NCI-H128 (cell line): ENCODE results near the gene HSPB1.
"Not testable (repeated sequence)": the region's sequence is repeated elsewhere in the genome, so short reads cannot be mapped to it uniquely, and the experiment has no call there.

Experiments
- DNase-seq: peaks from one replicate; lab custom pipeline; 2025; ENCODE audit not compliant: unreplicated experiment; lab: John Stamatoyannopoulos, UW

The HSPB1 gene

DNA sequence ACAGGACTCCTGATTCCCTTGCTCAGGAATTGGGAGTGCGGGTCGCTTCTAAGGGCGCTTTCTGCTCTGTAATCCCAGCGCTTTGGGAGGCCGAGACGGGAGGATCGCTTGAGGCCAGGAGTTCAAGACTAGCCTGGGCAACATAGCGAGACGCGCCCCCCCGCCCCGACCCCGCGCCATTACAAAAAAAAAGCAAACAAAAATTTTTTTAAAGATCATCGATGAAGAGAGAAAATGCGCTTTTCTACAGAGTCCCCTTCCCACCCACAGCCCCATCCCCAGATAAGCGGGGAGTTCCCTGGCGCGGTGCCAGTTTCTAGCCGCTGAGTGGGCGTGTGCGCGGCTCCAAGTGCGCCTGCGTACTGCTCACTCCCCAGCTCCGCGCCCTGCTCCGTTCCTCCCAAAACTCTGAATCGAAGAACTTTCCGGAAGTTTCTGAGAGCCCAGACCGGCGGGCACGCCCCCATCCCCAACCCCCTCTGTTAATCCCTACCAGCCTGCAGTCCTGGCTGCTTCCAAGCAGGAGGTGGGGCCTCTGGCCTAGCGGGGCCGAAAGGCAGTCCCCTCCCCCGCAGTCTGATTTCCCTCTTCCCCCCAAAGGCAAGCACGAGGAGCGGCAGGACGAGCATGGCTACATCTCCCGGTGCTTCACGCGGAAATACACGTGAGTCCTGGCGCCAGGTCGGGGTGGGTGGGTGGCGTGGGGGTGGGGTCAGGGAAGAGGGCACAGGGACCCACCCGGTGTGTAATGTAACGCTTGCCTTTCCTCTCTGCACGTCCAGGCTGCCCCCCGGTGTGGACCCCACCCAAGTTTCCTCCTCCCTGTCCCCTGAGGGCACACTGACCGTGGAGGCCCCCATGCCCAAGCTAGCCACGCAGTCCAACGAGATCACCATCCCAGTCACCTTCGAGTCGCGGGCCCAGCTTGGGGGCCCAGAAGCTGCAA lies 1.0 kb downstream of the HSPB1 start:
- DNase-seq: peak; percentile 37

DNA sequence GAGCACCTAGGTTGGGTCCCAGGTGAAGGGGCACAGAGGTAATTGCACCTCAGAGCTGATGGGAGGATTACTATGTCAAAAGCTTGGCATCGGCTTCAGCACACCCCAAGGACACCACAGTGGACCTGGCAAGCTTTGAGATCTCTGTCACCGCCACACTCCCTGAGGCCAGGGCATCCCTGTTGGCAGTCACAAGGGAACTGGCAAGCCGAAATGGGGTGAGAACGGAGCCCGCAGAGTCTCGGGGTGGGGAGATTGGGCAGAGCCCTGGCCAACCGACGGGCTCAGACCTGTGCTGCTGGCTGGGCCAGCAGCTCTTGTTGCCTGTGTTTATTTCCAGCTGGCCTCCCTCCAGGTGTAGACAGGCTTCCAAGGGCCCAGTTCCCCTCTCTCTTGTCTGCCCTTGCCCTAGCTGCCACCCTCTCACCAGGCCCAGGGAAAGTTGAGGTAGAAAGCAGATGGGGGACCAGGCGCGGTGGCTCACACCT lies 2.5 kb downstream of the HSPB1 start:
- no peak for DNase-seq

DNA sequence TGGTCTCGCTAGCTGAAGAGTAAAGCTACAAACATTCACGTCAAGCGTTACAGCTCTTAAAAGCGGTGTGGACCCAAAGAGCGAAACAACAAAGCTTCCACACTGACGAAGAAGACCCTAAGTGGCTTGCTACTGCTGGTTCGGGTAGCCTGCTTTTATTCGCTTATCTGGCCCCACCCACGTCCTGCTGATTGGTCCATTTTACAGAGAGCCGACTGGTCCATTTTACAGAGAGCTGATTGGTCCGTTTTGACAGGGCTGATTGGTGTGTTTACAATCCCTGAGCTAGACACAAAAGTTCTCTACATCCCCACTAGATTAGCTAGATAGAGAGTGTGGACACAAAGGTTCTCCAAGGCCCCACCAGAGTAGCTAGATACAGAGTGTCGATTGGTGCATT lies 6.4 kb downstream of the HSPB1 start:
- not testable (repeated sequence) for DNase-seq

DNA sequence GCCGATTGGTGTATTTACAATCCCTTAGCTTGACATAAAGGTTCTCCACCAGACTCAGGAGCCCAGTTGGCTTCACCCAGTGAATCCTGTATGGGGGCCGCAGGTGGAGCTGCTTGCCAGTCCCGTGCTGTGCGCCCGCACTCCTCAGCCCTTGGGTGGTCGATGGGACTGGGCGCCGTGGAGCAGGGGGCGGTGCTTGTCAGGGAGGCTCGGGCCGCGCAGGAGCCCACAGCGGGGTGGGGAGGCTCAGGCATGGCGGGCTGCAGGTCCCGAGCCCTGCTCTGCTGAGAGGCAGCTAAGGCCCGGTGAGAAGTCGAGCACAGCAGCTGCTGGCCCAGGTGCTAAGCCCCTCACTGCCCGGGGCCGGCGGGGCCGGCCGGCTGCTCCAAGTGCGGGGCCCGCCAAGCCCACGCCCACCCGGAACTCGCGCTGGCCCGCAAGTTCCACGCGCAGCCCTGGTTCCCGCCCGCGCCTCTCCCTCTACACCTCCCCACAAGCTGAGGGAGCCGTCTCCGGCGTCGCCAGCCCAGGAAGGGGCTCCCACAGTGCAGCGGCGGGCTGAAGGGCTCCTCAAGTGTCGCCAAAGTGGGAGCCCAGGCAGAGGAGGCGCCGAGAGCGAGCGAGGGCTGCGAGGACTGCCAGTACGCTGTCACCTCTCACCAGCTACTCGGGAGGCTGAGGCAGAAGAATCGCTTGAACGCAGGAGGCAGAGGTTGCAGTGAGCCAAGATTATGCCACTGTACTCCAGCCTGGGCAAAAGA lies 7.0 kb downstream of the HSPB1 start:
- DNase-seq: not testable (repeated sequence)

DNA sequence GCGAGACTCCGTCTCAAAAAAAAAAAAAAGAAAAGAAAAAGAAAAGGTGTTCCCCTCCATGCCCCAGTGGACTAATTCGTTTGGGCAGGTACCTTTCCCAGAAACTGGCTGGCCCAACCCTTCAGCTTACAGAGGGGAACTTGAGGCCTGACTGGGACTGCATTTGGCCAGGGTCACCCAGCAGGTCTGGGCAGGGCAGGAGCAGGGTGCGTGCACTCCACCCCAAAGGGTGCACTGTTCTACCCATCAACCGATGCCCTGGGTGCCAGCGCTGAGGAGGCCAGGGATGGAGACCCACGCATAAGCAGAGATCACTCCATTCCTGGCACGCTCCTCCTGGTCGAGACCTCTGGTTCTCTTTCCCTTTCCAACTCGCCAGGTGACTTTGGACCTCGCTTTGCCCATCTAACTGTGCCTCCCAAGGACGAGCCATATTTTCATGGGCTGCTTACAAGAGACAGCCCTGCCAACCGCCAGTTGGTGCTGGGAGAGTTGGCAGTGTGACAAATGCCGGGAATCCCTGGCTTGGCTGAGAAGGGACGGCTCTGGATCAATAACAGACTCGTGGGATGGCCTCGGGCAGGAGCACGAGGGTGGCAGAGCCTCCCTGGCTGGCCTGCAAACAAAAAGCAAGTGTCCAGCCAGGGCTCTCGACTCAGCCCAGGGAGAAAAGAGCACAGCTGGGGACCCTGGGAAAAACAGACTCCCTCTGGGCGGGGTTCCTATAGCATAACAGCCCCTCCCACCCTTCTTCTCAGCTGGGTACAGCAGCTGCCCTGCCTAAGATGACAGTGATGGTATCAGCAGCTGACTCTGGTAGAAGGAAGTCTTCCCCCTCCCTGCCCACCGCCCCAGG lies 7.9 kb downstream of the HSPB1 start:
- DNase-seq: peak; percentile 35

DNA sequence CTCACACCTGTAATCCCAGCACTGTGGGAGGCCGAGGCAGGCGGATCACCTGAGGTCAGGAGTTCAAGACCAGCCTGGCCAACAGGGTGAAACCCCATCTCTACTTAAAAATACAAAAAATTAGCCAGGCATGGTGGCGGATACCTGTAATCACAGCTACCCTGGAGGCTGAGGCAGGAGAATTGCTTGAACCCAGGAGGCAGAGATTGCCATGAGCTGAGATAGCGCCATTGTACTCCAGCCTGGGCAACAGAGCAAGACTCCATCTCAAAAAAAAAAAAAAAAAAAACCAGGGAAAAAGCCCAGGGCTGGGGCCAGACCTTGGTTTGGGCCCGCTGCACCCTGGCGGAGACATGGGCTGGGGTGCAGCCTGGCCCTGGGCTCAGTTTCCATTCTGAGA lies 9.4 kb downstream of the HSPB1 start:
- not testable (repeated sequence) for DNase-seq

DNA sequence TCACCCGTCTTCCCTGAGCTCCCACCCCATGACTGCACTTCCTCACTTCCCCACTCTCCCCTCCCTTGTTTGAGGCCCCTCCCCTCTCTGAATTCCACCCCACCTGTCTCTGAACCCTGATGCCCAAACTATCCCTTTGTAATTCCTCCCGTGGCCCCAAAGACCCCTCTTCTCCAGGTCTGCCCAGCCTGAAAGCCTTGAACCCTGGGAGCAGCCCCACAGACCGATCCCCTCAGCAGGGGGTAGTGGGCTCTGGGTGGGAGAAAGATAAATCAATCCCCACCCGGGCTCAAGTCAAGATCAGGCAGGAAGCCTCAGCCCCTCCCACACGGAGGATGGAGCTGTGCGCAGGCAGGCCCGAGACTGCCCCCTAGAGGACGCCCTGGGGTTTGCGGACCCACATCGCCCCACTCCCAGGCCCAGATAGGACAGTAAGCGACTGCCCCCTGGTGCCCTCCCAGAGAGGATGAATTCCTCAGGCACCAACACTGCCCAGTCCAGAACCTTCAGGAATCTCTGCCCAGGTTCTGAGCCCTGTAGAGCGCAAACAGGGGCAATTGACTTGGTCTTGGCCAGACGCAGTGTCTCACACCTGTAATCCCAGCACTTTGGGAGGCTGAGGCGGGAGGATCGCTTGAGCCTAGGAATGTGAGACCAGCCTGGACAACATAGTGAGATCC lies 11.7 kb downstream of the HSPB1 start:
- DNase-seq: peak; percentile 49

DNA sequence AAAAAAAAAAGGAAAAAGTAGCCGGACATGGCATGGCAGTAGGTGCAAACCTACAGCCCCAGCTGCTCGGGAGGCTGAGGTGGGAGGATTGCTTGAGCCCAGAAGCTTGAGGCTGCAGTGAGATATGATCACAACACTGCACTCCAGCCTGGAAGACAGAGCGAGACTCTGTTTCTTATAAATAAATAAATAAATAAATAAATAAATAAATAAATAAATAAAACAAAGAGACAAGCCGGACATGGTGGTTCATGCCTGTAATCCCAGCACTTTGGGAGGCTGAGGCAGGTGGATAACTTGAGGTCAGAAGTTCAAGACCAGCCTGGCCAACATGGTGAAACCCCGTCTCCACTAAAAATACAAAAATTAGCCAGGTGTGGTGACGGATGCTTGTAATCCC lies 12.3 kb downstream of the HSPB1 start:
- DNase-seq: not testable (repeated sequence)

DNA sequence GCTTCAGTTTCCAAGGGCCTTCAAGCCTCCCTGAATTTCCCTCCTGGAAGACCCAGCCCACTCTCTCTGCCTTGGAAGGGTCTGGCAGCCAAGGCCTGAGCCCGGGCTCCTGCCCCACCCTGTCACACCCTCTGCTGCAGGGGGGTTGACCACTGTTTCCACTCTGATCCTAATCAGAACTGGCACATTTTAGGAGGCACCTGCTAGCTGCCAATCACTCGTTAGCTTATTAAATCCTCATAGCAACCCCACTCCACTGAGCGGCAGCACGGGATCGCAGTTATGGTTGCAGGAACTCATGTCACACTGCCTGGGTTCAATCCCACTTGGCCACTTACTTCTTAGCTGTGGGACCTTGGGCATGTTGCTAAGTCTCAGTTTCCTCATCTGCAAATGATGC lies 12.9 kb downstream of the HSPB1 start:
- DNase-seq: no peak

DNA sequence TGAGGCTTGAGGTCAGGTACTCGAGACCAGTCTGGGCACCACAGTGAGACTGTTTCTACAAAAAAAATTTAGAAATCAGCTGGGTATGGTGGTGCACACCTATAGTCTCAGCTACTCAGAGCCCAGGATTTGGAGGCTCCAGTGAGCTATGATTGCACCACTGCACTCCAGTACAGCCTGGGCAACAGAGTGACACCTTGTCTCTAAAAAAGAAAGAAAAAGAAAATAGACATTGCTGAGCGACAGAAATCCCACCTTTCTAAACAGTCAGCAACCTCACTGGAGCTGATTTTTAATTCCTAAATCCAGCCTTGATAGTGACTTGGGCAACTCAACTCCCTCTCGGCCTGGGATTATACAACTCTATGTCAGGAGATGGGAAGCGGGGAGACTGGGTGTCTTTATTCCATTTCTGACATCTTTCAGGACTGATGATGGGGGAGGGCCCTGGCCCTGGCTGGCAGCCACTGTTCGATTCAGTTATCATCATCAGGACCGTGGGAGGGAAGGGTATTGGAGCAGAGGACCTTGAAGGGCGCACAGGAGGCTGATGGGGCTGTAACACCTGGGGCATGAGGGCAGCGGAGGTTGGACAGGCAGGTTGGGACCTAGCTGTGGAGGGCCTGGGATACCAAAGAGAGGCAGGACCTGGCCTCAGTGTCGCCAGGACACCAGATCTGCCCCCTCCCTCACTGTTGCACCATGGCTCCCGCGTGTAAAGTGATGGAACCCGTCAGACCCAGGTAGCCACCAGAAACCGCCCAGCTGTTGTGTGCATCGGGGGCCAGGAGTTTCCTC lies 14.7 kb downstream of the HSPB1 start:
- no peak for DNase-seq

DNA sequence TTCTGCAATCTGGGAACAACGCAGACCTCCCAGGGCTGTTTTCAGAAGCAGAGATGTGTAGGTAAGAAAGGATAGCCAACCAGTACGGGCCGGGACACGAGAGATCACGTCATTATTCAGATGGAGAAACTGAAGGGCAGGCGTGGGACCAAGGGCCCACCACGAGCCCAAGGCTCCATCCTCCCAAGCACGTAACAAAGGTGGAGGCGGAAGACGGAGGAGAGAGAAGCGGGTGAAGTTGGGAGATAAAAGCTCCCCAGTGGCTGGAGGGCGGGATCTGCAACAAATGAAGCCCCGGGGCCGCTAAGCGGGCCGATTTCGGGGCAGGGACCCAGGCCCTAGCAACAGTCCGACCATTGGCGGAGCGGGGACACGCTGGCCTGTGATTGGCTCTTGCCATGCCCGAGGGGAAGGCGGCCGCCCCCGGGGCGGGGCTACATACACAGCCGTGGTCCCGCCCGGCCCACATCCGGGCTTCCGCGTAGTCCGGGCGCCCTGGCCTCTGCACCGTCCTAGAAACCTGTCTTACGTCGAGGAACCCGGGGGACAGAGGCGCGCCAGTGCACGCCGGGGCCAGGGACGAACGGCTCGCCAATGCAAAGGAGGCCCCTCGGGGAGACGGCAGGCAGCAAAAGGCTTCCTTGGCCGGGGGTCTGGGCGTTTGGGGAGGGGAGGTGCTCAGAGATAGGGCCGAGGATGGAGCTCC lies 15.5 kb downstream of the HSPB1 start:
- DNase-seq: peak; percentile 94

DNA sequence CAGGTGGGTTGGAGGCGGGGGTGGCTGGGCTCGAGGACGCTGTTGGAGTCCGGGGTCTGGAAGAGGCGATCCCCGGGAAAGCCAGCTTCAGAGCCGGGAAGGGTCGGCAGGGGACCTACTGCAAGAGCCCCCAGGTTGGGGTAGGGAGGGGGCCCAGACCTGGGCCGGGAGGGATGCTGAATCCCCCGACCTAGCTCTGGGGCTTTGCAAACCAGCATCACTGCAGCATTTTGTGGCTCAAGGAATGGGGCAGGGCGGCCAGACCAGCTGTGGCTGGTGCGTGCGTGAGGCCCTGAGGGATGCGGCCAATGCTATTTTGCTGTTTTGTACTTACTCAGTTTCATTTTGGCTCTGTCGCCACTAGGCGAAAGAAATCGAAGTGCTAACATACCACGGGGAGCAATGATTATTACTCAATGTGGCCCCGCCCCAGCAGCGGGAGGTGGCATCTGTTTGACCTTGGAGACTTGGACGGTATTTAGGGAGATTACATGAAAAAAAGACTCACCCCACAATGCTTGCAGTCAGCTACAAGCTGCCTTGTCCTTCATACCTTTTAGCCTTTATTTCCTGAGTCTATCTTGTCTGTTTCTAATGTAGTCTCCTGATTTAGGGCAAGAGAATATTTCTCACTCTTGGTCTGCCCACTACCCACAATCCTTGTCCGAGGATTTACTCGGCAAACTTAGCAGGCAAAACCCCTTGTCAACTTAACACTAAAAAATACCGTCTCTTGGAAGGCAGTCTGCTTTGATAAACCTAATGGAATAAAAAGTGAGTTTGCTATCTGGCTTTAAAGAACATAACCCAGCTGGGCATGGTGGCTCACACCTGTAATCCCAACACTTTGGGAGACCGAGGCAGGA lies 16.2 kb downstream of the HSPB1 start:
- no peak for DNase-seq

DNA sequence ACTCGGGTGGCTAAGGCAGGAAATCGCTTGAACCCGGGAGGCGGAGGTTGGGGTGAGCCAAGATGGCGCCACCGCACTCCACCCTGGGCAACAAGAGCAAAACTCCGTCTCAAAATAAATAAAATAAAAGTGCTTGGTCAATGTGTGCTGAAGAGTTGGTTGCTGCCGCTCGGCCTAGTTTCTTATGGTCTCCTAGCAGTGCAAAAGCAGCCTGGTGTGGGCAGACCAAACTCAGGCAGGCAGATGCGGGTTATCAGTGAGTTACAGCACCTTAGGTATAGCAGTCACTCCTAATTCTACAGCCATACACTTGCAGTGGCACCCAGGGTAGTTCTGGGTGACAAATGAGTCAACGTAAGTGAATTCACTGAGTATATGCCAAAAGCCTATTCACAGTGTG lies 22.6 kb downstream of the HSPB1 start:
- no peak for DNase-seq

DNA sequence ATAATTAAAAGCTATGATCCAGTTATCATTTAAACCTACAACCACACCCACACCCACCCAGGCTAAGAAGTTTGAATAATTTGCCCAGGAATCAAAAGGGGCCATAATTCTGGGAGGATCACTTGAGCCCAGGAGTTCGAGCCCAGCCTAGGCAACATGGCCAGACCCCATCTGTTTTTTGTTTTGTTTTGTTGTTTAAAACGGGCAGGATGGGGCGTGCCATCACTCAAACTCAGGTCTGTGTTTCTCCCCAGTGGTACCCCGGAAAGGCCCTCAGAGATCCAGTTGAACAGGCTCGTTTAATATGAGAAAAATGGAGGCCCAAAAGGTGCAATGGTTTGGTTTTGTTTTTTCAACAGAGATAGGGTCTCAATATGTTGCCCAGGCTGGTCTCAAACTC lies 23.3 kb downstream of the HSPB1 start:
- no peak for DNase-seq

DNA sequence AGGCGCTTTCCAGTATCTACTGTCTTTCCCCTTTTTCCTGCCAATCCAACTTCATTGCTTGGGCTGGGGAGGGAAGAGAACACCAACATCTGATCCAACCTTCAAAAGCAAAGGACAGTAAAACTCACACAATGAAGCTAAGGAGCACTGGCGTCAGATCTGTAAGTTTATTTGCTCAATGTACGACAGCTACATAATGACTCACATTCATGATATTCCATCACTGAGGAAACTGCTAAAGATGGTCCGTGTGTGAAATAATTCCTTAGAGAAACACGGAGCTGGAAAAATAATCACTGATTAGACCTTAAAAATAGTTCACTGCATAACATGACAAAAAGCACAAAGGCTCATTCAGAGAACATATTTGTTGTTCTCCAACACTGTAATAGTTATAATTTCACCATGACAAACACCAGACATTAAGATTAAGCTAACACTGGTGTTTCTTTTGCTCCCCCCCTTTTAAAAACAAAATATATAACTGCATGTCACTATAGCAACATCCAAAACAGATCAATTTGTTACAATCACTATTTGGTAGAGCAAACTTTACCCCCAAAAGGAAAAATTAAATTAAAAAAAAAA lies 24.3 kb downstream of the HSPB1 start:
- DNase-seq: no peak

DNA sequence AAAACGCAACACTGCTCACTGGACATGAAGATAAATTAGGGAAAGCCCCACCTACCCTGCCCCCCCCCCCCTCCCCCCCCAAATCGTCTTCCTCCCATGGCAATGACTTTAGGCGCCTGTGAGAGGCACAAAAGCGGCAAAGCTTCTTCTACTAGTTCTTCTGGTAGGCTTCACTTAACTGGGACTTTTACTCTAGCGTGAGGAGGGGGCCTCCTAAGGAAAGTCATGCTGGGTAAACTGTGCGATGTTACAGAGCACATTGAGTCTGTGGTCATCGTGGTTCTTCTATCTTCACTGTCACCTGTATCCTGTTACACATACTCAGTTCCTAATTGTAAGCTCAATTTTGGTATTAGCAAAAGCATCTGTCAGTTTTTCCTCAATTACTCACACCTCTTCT lies 25.1 kb downstream of the HSPB1 start:
- DNase-seq: no peak

DNA sequence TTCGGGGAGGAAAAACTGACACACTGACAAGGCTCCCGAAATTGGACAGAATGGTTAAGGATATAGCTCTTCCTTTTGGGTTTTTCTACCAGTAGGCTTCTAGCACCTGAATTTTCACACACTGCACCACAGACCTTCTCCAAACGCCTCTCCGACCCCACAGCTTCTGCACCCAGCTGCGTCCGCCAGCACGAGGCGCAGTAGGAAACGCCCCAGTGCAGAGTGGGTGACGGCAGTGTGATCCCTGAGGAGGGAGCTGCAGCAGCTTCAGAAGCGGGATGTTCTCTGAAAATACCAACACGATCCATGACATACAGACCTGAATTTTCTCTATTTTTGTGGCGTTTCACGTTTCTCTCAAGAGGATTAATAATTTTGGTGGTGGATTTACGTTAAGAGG lies 25.9 kb downstream of the HSPB1 start:
- DNase-seq: no peak

DNA sequence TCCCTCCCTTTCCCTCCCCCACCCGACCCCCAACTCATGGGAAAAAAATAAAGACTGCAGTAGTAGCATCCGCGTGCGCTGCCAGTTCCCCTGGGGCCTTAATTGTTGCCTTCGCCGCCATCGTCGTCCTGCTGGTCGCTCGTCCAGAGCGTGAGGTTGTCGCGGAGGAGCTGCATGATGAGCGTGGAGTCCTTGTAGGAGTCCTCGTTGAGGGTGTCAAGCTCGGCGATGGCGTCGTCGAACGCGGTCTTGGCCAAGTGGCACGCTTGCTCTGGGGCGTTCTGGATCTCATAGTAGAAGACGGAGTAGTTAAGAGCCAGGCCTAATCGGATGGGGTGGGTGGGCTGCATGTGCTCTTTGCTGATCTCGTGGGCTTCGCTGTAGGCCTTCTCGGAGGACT lies 27.0 kb downstream of the HSPB1 start:
- DNase-seq: no peak
